Body of pancreas (tissue), 4 donors: ENCODE results near the gene FRMPD2.

Experiments
- CTCF ChIP-seq, 7 experiments: fragments of 450-650 bp in 4 of 7; fragments of 200-600 bp in 3 of 7; sonication (generic) in 3 of 7; IDR thresholded peaks; one replicate each; pipeline ENCODE4 v1.5.1; 2016 to 2019; ENCODE audit warnings: antibody characterized with exemption in 7 of 7
- POLR2A ChIP-seq, 3 donors: fragments of 450-650 bp; IDR thresholded peaks; one replicate each; pipeline ENCODE4 v1.6.1; 2016; ENCODE audit warnings: antibody characterized with exemption in 3 of 3, mild to moderate bottlenecking in 2 of 3

- TF ChIP-seq POLR2A (IDR thresholded peaks at IDR 0.05) (no peak), CTCF (IDR thresholded peaks at IDR 0.05) (no peak)
Observed at GRCh38 chr10:48251152-48251524, 23.4 kb downstream of the FRMPD2 start.
